Naive B cell (primary cell): ENCODE data around the gene PKM. TPM values are rescaled to one million over a fixed set of nuclear protein-coding genes. Genes with fewer than 3 reads are reported as not detected.

Experiments used
- polyA plus RNA-seq, 6 donors: library from polyadenylated mRNA; unstranded; fragments of 300-500 nt; fragmentation: Illumina TruSeq; gene quantifications; one replicate each; pipeline ENCODE4 v1.2.3, GENCODE V29; 2021; ENCODE audit warnings: low read depth in 6 of 6

Gene PKM
- polyA plus RNA-seq, 6 donors from 2014 or later: 175 to 319 (median 227) TPM

Other genes starting within 250 kb of the PKM start
- gene MYO9A, start 113.0 kb downstream of the PKM start, polyA plus RNA-seq: 10 to 100 TPM; 10.8 to 26.7 (median 14.1) TPM
- gene SENP8, start 112.8 kb downstream of the PKM start, polyA plus RNA-seq: under 1 TPM in 5 of 6 donors, not detected in 1; 0.41 to 0.84 (median 0.60) TPM
- gene GRAMD2A, start 33.4 kb downstream of the PKM start, polyA plus RNA-seq: not detected
- gene PARP6, start 41.4 kb upstream of the PKM start, polyA plus RNA-seq: 10 to 100 TPM; 22.5 to 55.4 (median 28.4) TPM
- gene CELF6, start 89.0 kb upstream of the PKM start, polyA plus RNA-seq: under 1 TPM in 2 of 6 donors, not detected in 4; 0.20 to 0.21 TPM
- gene HEXA, start 144.8 kb upstream of the PKM start, polyA plus RNA-seq: 100 to 1,000 TPM; 106 to 172 (median 134) TPM
- gene TMEM202, start 167.1 kb upstream of the PKM start, polyA plus RNA-seq: not detected
- gene ARIH1, start 243.1 kb upstream of the PKM start, polyA plus RNA-seq: 10 to 100 TPM; 16.1 to 34.9 (median 25.3) TPM